AG10803 (cell line): ENCODE results near the gene FKBP11.
A peak's percentile ranks its signal among the peaks of the same experiment; 100 is the strongest.

Experiments
- DNase-seq: peaks from one replicate; pipeline ENCODE4 v3.0.0; 2010; ENCODE audit warnings: low read depth
- H3K4me3 ChIP-seq: 2 replicates; pipeline ENCODE4 v1.5.1; 2011; ENCODE audit warnings: mild to moderate bottlenecking, low read length, control low read depth
- TF ChIP-seq, protein P1 (sequence below): conservative IDR thresholded peaks from 2 replicates; pipeline ENCODE4 v1.5.1; 2011; ENCODE audit warnings: mild to moderate bottlenecking, low read length, control low read depth, inconsistent platforms

FKBP11 gene

GRCh38 chr12:48925304-48926011, at the start of gene FKBP11:
Gene FKBP11 (minus strand): TSS chr12:48925492. CDS start chr12:48925428, 64 bp downstream.
- TF ChIP-seq, protein P1, sequence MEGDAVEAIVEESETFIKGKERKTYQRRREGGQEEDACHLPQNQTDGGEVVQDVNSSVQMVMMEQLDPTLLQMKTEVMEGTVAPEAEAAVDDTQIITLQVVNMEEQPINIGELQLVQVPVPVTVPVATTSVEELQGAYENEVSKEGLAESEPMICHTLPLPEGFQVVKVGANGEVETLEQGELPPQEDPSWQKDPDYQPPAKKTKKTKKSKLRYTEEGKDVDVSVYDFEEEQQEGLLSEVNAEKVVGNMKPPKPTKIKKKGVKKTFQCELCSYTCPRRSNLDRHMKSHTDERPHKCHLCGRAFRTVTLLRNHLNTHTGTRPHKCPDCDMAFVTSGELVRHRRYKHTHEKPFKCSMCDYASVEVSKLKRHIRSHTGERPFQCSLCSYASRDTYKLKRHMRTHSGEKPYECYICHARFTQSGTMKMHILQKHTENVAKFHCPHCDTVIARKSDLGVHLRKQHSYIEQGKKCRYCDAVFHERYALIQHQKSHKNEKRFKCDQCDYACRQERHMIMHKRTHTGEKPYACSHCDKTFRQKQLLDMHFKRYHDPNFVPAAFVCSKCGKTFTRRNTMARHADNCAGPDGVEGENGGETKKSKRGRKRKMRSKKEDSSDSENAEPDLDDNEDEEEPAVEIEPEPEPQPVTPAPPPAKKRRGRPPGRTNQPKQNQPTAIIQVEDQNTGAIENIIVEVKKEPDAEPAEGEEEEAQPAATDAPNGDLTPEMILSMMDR, result no peak
- DNase-seq, result peak; percentile 47

GRCh38 chr12:48973941-48974673, 48.8 kb upstream of the FKBP11 start:
- TF ChIP-seq, protein P1, result peak; percentile 57
- H3K4me3 ChIP-seq, result no peak overlapping the region
- no peak for DNase-seq

More at GRCh38 chr12:48925304-48926011, at the start of gene FKBP11:
- H3K4me3 ChIP-seq, result peak within 1 kb of the TSS; percentile 95

DNA sequence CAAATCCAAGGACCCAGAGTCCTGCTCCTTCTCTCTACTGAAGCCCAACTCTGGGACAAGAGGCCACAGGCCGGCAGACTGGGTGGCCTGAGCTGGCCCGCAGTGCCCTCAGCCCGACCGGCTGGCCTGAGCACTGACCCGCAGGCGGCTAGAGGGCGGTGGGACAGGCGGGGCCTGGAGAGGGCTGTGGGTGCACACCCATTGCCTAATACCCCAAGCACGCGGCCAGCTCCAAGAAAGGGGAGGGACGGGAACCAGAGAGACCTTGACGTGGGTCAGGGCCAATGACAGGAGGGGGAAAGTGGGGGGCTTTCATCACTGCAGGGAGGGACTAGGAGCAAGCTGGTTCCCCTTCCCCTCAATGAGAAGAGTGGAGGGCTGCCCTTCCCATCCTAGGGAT, 48.2 kb upstream of the FKBP11 start:
- TF ChIP-seq, protein P1, result no peak
- DNase-seq, result no peak
- H3K4me3 ChIP-seq, result no peak overlapping the region

DNA sequence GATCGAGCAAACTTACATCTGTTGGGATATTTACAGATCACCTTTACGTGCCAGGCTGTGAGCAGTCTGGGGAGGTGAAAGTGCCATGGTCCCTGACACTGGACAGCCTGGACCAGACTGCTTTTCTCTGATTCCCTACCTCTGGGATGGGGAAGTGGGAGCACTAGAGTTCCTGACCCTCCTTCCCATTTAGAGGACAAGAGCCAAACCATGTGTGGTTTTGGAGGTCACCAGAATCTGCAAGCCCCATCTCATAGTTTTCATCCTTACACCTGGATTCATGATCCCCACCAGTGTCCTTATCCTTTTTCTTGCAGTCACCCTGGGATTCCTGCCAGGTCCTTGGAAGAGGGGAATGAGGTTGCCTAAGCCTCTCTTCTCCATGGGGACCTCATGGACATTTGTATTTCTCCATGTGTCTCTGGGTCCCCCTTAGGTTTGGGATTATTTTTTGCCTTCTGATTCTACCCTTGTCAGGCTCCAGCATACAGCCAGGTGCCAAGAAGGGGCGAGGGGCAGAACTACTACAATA, 47.7 kb upstream of the FKBP11 start:
- no peak overlapping the region for H3K4me3 ChIP-seq
- no peak for DNase-seq
- TF ChIP-seq, protein P1, result no peak

DNA sequence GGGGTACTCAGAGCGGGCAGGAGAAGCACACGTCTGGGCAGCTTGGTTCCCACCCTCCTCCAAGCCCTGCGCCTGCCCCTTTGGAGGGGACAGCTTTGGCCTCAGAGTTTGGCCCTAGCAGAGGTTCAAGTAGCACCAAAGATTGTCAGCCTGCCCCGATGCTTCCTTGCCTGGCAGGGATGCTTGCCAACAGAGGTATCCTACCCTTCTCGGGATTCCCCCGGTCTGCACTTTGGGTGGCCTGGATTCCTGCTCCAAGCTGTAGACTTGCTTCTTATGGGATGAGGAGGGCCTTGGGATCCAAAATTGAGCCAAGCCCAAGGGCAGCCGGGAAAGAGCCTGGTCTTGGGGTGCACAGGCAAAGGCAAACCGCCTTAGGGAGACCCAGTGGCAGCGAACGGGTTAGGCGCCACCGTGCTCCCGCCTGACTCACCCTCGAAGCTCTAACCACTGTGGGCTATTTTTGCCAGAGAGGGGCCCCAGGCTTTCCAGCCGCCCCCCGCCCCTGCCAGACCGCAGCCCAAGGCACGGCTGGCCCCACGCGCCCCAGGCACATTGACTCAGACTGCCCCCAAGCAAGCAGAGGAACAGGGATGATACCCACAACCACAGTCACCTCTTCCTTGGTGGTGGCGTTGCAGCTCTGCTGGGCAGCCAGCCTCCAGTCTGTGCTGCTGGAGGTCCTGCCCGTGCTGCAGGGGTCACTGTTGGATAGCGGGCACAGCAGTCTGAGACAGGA, 47.1 kb upstream of the FKBP11 start:
- DNase-seq, result peak; percentile 45
- TF ChIP-seq, protein P1, result peak; percentile 34
- H3K4me3 ChIP-seq, result no peak overlapping the region

GRCh38 chr12:48970702-48971334, 45.5 kb upstream of the FKBP11 start:
- H3K4me3 ChIP-seq, result peak overlapping the region; percentile 54
- TF ChIP-seq, protein P1, result no peak
- DNase-seq, result no peak
